Measurements from ENCODE around the gene TSSK6.

TSSK6 gene

GRCh38 chr19:19504754-19505668 is 10.3 kb downstream of the TSSK6 start:
- TF ChIP-seq LEF1 (IDR thresholded peaks at IDR 0.05; ENCODE audit: borderline replicate concordance) (no peak), SP1 (IDR thresholded peaks at IDR 0.05) (no peak), FOXA1 (IDR thresholded peaks at IDR 0.05) (no peak), L3MBTL2 (conservative IDR thresholded peaks at IDR 0.05) (no peak), ZNF384 (IDR thresholded peaks at IDR 0.05) (no peak), FOXK2 (IDR thresholded peaks at IDR 0.05) (no peak), ARNT (IDR thresholded peaks at IDR 0.05) (no peak), FOXM1 (IDR thresholded peaks at IDR 0.05; ENCODE audit: borderline replicate concordance) (no peak), BHLHE40 (IDR thresholded peaks at IDR 0.05; ENCODE audit: borderline replicate concordance) (no peak), SUZ12 (IDR thresholded peaks at IDR 0.05) (no peak), TARDBP (IDR thresholded peaks at IDR 0.05) (no peak), HDGF (IDR thresholded peaks at IDR 0.05; ENCODE audit: borderline replicate concordance) (no peak), CTBP1 (IDR thresholded peaks at IDR 0.05; ENCODE audit: borderline replicate concordance) (no peak), ELF4 (IDR thresholded peaks at IDR 0.05) (no peak)
- ChIA-PET CTCF (no interaction called here), POLR2A (interaction anchor here (1.6 kb wide), 1 partner anchor 10 kb away, joined by 5 read pairs; no protein-coding TSS in a partner anchor)
- no peak for DNase-seq (ENCODE audit: extremely low spot score)

DNA sequence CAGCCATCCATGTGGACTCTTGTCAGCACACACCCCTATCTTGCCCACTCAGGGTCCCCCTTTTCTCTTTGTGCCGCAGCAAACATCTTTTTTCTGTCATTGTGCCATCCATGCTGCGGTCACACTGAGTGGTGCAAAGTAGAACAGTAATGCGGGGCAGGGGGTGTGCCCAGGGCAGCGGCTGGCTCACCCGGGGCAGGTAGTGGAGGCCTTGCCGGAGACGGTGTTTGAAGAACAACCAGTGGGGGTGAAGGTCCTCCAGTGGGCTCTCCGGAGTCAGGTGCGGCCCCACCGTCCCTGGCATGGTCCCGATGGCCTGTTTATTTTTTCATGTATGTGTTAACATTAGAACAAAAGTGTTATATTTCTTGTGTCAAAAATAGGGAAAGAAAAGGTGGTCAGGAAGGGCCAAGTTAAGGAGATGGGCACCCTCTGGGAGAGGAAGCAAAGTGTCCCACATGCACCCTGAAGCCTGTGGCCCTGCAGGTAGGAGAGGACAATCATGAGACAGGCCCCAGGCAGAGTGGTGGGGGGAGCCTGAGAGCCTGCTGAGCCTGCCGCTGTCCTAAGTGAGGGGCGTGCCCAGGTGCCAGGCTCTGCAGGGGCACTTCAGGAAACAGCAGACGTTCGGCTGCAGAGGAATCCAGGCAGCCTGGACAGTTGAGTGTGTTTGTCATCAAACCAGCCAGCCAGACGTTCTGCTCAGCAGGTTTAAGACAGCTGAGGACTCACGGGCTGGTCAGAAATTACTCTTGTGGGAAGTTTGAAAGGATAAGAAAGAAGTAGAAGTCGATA is 12.3 kb downstream of the TSSK6 start:
- no peak for DNase-seq (ENCODE audit: extremely low spot score)
- TF ChIP-seq, protein P1, sequence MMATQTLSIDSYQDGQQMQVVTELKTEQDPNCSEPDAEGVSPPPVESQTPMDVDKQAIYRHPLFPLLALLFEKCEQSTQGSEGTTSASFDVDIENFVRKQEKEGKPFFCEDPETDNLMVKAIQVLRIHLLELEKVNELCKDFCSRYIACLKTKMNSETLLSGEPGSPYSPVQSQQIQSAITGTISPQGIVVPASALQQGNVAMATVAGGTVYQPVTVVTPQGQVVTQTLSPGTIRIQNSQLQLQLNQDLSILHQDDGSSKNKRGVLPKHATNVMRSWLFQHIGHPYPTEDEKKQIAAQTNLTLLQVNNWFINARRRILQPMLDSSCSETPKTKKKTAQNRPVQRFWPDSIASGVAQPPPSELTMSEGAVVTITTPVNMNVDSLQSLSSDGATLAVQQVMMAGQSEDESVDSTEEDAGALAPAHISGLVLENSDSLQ (IDR thresholded peaks at IDR 0.05) = no peak
- TF ChIP-seq FOXK2 (IDR thresholded peaks at IDR 0.05) (no peak), ARNT (IDR thresholded peaks at IDR 0.05) (no peak), FOXA1 (IDR thresholded peaks at IDR 0.05) (no peak), FOXM1 (IDR thresholded peaks at IDR 0.05; ENCODE audit: borderline replicate concordance) (no peak), SP1 (IDR thresholded peaks at IDR 0.05) (no peak), BHLHE40 (IDR thresholded peaks at IDR 0.05; ENCODE audit: borderline replicate concordance) (no peak), TARDBP (IDR thresholded peaks at IDR 0.05) (no peak), LEF1 (IDR thresholded peaks at IDR 0.05; ENCODE audit: borderline replicate concordance) (no peak), CTBP1 (IDR thresholded peaks at IDR 0.05; ENCODE audit: borderline replicate concordance) (no peak), SUZ12 (IDR thresholded peaks at IDR 0.05) (no peak), ELF4 (IDR thresholded peaks at IDR 0.05) (no peak), HDGF (IDR thresholded peaks at IDR 0.05; ENCODE audit: borderline replicate concordance) (no peak), NFRKB (IDR thresholded peaks at IDR 0.05) (no peak)
- ChIA-PET CTCF (no interaction called here), POLR2A (no interaction called here)

GRCh38 chr19:19502281-19502680 is 13.1 kb downstream of the TSSK6 start:
- ChIA-PET POLR2A (no interaction called here), CTCF (no interaction called here)
- TF ChIP-seq FOXM1 (IDR thresholded peaks at IDR 0.05; ENCODE audit: borderline replicate concordance) = no peak
- TF ChIP-seq CTBP1 (IDR thresholded peaks at IDR 0.05; ENCODE audit: borderline replicate concordance) = no peak
- TF ChIP-seq ZNF384 (IDR thresholded peaks at IDR 0.05) = no peak
- TF ChIP-seq NFRKB (IDR thresholded peaks at IDR 0.05) = no peak
- TF ChIP-seq HDGF (IDR thresholded peaks at IDR 0.05; ENCODE audit: borderline replicate concordance) = no peak
- TF ChIP-seq SP1 (IDR thresholded peaks at IDR 0.05) = no peak
- no peak for TF ChIP-seq ELF4 (IDR thresholded peaks at IDR 0.05)
- TF ChIP-seq ARNT (IDR thresholded peaks at IDR 0.05) = no peak
- no peak for TF ChIP-seq SUZ12 (IDR thresholded peaks at IDR 0.05)
- no peak for TF ChIP-seq TARDBP (IDR thresholded peaks at IDR 0.05)
- no peak for TF ChIP-seq L3MBTL2 (conservative IDR thresholded peaks at IDR 0.05)
- TF ChIP-seq, protein P1 (IDR thresholded peaks at IDR 0.05) = no peak

DNA sequence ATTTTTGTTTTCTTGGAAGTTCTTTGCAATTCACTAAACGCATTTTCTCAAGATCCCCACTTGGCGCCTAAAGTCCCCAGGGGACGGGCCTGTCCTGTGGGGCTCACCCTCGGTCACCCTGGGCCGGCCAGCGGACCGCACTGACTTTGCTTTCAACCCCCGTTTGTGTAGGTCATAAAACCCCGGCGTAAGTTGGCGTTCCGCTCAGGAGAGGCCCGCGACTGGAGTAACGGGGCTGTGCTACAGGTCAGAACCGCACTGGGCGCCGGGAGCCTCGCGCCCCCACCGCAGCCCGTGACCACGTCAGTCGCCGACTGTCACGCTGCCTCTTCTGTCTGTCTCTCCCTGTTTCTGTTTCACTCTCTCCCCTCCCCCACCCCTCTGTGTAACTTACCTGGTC is 13.6 kb downstream of the TSSK6 start:
- ChIA-PET POLR2A (no interaction called here), CTCF (no interaction called here)
- DNase-seq (ENCODE audit: extremely low spot score) = no peak
- TF ChIP-seq LEF1 (IDR thresholded peaks at IDR 0.05; ENCODE audit: borderline replicate concordance) = no peak
- TF ChIP-seq NFRKB (IDR thresholded peaks at IDR 0.05) = no peak
- TF ChIP-seq ELF4 (IDR thresholded peaks at IDR 0.05) = no peak
- no peak for TF ChIP-seq L3MBTL2 (conservative IDR thresholded peaks at IDR 0.05)
- no peak for TF ChIP-seq BHLHE40 (IDR thresholded peaks at IDR 0.05; ENCODE audit: borderline replicate concordance)
- TF ChIP-seq ARNT (IDR thresholded peaks at IDR 0.05) = no peak
- TF ChIP-seq CTBP1 (IDR thresholded peaks at IDR 0.05; ENCODE audit: borderline replicate concordance) = no peak
- TF ChIP-seq TARDBP (IDR thresholded peaks at IDR 0.05) = no peak
- no peak for TF ChIP-seq FOXK2 (IDR thresholded peaks at IDR 0.05)
- TF ChIP-seq HDGF (IDR thresholded peaks at IDR 0.05; ENCODE audit: borderline replicate concordance) = no peak
- TF ChIP-seq FOXA1 (IDR thresholded peaks at IDR 0.05) = no peak
- no peak for TF ChIP-seq FOXM1 (IDR thresholded peaks at IDR 0.05; ENCODE audit: borderline replicate concordance)
- no peak for TF ChIP-seq SUZ12 (IDR thresholded peaks at IDR 0.05)
- TF ChIP-seq SP1 (IDR thresholded peaks at IDR 0.05) = no peak

More at GRCh38 chr19:19502281-19502680, 13.1 kb downstream of the TSSK6 start:
- no peak for DNase-seq (ENCODE audit: extremely low spot score)

GRCh38 chr19:19500975-19501644 is 14.2 kb downstream of the TSSK6 start:
- ChIA-PET CTCF (no interaction called here), POLR2A (no interaction called here)
- TF ChIP-seq L3MBTL2 (conservative IDR thresholded peaks at IDR 0.05) = no peak
- no peak for TF ChIP-seq LEF1 (IDR thresholded peaks at IDR 0.05; ENCODE audit: borderline replicate concordance)
- no peak for DNase-seq (ENCODE audit: extremely low spot score)

All from HEK293T (cell line).